DMS114 treated with DMSO at 0.1 percent for 48 hours (cell line): Measurements from ENCODE around the gene ASXL1.
"Not testable (repeated sequence)": the region's sequence is repeated elsewhere in the genome, so short reads cannot be mapped to it uniquely, and the experiment has no call there.

Experiments
- DNase-seq: peaks from one replicate; lab custom pipeline; 2025; ENCODE audit not compliant: unreplicated experiment; lab: John Stamatoyannopoulos, UW

ASXL1 gene

GRCh38 chr20:32400476-32400875 lies 42.3 kb downstream of the ASXL1 start:
- DNase-seq: no peak

GRCh38 chr20:32404017-32404416 lies 45.9 kb downstream of the ASXL1 start:
- DNase-seq: no peak

- DNase-seq: no peak
Measured at GRCh38 chr20:32406701-32407100, 48.6 kb downstream of the ASXL1 start.

- DNase-seq: not testable (repeated sequence)
Measured at GRCh38 chr20:32407131-32407750, 49.1 kb downstream of the ASXL1 start.

GRCh38 chr20:32411955-32412706 lies 54.0 kb downstream of the ASXL1 start:
- no peak for DNase-seq

- DNase-seq: no peak
Measured at GRCh38 chr20:32415494-32415893, 57.4 kb downstream of the ASXL1 start.

GRCh38 chr20:32416206-32416605 lies 58.1 kb downstream of the ASXL1 start:
- no peak for DNase-seq

- DNase-seq: no peak
Measured at GRCh38 chr20:32418376-32418775, 60.2 kb downstream of the ASXL1 start.

- no peak for DNase-seq
Measured at GRCh38 chr20:32421290-32421689, 63.2 kb downstream of the ASXL1 start.

GRCh38 chr20:32427996-32428395 lies 69.9 kb downstream of the ASXL1 start:
- no peak for DNase-seq

- DNase-seq: no peak
Measured at GRCh38 chr20:32429343-32429742, 71.2 kb downstream of the ASXL1 start.

GRCh38 chr20:32429745-32430360 lies 71.7 kb downstream of the ASXL1 start:
- DNase-seq: no peak

- no peak for DNase-seq
Measured at GRCh38 chr20:32431457-32431856, 73.3 kb downstream of the ASXL1 start.

GRCh38 chr20:32432277-32432676 lies 74.1 kb downstream of the ASXL1 start:
- DNase-seq: no peak

GRCh38 chr20:32433311-32434021 lies 75.3 kb downstream of the ASXL1 start:
- no peak for DNase-seq

GRCh38 chr20:32434434-32434833 lies 76.3 kb downstream of the ASXL1 start:
- DNase-seq: no peak

GRCh38 chr20:32435449-32436107 lies 77.4 kb downstream of the ASXL1 start:
- no peak for DNase-seq

GRCh38 chr20:32436142-32436861 lies 78.2 kb downstream of the ASXL1 start:
- no peak for DNase-seq

GRCh38 chr20:32436968-32437367 lies 78.8 kb downstream of the ASXL1 start:
- no peak for DNase-seq

GRCh38 chr20:32437391-32438074 lies 79.4 kb downstream of the ASXL1 start:
- DNase-seq: no peak
